Neutrophil (primary cell): ENCODE measurements around the gene OXA1L.
"Not testable (repeated sequence)": the region's sequence is repeated elsewhere in the genome, so short reads cannot be mapped to it uniquely, and the experiment has no call there.

Experiments used
- H3K27ac ChIP-seq: fragments of 200-600 bp; sonication (generic); 2 replicates; pipeline ENCODE4 v1.5.1; 2016; ENCODE audit warnings: mild to moderate bottlenecking, moderate library complexity
- H3K27me3 ChIP-seq: fragments of 200-600 bp; sonication (generic); 2 replicates; pipeline ENCODE4 v1.6.0; 2016; ENCODE audit warnings: mild to moderate bottlenecking
- H3K36me3 ChIP-seq: fragments of 200-600 bp; sonication (generic); 2 replicates; pipeline ENCODE4 v1.5.1; 2017
- H3K4me1 ChIP-seq, 2 experiments: fragments of 200-600 bp in 1 of 2; sonication (generic) in 1 of 2; 1 replicate in 1 of 2; 2 replicates in 1 of 2; pipeline versions ENCODE4 v1.5.1 to v1.6.1; 2013 to 2016; ENCODE audit warnings: low read depth in 1 of 2, low read length in 1 of 2, mild to moderate bottlenecking in 1 of 2, moderate library complexity in 1 of 2; ENCODE audit not compliant: control insufficient read depth in 1 of 2, insufficient read depth in 1 of 2
- H3K4me3 ChIP-seq, 2 experiments: fragments of 200-600 bp in 1 of 2; sonication (generic) in 1 of 2; 1 replicate in 1 of 2; 2 replicates in 1 of 2; pipeline ENCODE4 v1.5.1; 2013 to 2016; ENCODE audit warnings: low read depth in 1 of 2, low read length in 1 of 2, mild to moderate bottlenecking in 1 of 2, moderate library complexity in 1 of 2
- H3K9me3 ChIP-seq: fragments of 200-600 bp; sonication (generic); 2 replicates; pipeline ENCODE4 v1.5.1; 2016
- TF ChIP-seq, protein P1 (sequence below): fragments of 200-600 bp; sonication (generic); IDR thresholded peaks from 2 replicates; pipeline ENCODE4 v1.5.1; 2016; ENCODE audit warnings: antibody characterized with exemption

Gene OXA1L

DNA sequence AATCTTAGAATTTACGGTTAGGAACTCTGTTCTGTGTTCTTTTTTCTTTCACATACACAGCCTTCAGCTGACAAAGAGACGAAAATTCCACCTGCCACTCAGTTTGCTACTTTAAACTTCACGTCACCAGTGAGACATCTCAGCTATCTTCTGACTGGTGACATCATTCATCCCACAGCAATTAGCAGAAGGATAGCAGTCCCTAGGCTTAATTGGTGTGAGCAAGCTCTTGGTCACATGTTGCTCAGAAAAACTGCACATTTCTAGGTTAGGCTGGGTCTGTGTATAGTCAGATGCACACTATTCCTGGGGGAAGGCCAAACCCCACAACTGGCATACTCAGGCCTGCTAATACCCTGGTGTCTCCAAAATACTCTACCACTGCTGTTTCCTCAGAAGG is 24.8 kb downstream of the OXA1L start:
- H3K4me1 ChIP-seq = peaks cover 10 to 31% of the 10 kb centered on the region in 2 experiments
- TF ChIP-seq, protein P1, sequence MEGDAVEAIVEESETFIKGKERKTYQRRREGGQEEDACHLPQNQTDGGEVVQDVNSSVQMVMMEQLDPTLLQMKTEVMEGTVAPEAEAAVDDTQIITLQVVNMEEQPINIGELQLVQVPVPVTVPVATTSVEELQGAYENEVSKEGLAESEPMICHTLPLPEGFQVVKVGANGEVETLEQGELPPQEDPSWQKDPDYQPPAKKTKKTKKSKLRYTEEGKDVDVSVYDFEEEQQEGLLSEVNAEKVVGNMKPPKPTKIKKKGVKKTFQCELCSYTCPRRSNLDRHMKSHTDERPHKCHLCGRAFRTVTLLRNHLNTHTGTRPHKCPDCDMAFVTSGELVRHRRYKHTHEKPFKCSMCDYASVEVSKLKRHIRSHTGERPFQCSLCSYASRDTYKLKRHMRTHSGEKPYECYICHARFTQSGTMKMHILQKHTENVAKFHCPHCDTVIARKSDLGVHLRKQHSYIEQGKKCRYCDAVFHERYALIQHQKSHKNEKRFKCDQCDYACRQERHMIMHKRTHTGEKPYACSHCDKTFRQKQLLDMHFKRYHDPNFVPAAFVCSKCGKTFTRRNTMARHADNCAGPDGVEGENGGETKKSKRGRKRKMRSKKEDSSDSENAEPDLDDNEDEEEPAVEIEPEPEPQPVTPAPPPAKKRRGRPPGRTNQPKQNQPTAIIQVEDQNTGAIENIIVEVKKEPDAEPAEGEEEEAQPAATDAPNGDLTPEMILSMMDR = no peak

DNA sequence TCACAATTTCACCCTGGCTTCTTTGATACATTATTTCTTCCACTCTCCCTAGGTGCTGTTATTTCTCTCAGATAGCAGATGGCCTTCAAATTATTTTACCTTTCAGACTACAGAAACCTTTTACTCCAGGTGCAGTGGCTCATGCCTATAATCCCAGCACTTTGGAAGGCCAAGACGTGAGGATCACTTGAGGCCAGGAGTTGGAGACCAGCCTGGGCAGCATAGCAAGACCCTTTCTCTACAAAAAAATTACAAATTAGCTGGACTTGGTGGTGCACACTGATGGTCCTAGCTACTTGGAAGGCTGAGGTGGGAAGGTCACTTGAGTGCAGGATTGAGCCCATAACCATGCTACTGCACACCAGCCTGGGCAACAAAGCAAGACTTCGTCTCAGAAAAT is 25.7 kb downstream of the OXA1L start:
- no peaks in the 10 kb centered on the region for H3K9me3 ChIP-seq
- H3K36me3 ChIP-seq = no peaks in the 10 kb centered on the region
- TF ChIP-seq, protein P1 = no peak
- H3K4me1 ChIP-seq = peaks cover 19 to 39% of the 10 kb centered on the region in 2 experiments
- no peak overlapping the region for H3K4me3 ChIP-seq
- no peak overlapping the region for H3K27ac ChIP-seq
- H3K27me3 ChIP-seq = no peaks in the 10 kb centered on the region

More for the DNA sequence above, 24.8 kb downstream of the OXA1L start:
- no peaks in the 10 kb centered on the region for H3K27me3 ChIP-seq
- no peaks in the 10 kb centered on the region for H3K36me3 ChIP-seq
- H3K4me3 ChIP-seq = no peak overlapping the region
- no peaks in the 10 kb centered on the region for H3K9me3 ChIP-seq
- H3K27ac ChIP-seq = peak overlapping the region; percentile 23

DNA sequence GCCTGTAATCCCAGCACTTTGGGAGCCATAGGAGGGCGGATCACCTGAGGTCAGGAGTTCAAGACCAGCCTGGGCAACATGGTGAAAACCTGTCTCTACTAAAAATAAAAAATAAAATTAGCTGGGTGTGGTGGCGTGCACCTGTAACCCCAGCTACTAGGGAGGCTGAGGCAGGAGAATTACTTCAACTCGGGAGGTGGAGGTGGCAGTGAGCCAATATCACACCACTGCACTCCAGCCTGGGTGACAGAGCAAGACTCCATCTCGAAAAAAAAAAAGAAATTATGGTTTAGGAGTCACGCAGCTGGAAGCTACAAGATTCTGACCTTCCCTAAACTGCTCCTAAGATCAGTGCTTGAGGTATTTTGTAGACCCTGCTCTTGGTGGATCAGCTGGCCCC is 27.1 kb downstream of the OXA1L start:
- not testable (repeated sequence) for H3K27me3 ChIP-seq, H3K36me3 ChIP-seq, H3K4me3 ChIP-seq, H3K9me3 ChIP-seq, H3K27ac ChIP-seq
- peaks cover 33 to 53% of the 10 kb centered on the region in 2 experiments for H3K4me1 ChIP-seq

DNA sequence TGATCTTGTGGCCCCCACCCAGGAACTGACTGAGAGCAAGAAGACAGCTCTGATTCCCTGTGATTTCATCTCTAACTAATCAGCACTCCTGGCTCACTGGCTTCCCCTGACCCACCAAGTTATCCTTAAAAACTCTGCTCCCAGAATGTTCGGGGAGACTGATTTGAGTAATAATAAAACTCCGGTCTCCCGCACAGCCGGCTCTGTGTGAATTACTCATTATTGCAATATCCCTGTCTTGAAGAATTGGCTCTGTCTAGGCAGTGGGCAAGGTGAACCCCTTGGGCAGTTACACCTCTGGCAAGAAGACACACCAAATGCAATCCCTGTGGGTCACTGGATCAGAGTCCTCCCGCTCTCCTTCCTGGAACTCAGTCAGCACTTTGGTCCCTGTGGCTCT is 27.5 kb downstream of the OXA1L start:
- H3K27ac ChIP-seq = no peak overlapping the region
- H3K27me3 ChIP-seq = no peaks in the 10 kb centered on the region
- H3K4me1 ChIP-seq = peaks cover 37 to 58% of the 10 kb centered on the region in 2 experiments
- TF ChIP-seq, protein P1 = no peak
- no peaks in the 10 kb centered on the region for H3K9me3 ChIP-seq
- H3K36me3 ChIP-seq = no peaks in the 10 kb centered on the region
- H3K4me3 ChIP-seq = no peak overlapping the region

DNA sequence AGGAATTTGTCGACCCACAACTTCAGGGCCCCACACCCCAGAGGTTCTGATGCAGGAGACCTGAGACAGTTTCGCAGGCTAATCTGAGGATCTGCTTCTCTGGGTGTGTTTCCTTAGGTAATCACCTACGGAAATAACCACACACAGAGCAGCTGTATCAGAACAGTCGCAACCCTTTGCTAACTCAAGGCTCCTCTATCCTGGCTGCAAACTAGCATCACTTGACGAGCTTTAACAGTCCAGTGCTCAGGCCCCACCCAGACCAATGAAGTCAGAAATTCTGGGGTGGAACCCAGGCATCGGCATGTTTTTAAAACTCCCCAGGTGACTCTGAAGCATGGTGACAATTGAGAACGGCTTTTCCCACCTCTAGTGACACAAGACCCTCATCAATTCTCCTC is 28.1 kb downstream of the OXA1L start:
- TF ChIP-seq, protein P1 = no peak
- H3K27me3 ChIP-seq = no peaks in the 10 kb centered on the region
- H3K27ac ChIP-seq = no peak overlapping the region
- no peak overlapping the region for H3K4me3 ChIP-seq
- no peaks in the 10 kb centered on the region for H3K9me3 ChIP-seq
- peaks cover 39 to 62% of the 10 kb centered on the region in 2 experiments for H3K4me1 ChIP-seq
- H3K36me3 ChIP-seq = no peaks in the 10 kb centered on the region

DNA sequence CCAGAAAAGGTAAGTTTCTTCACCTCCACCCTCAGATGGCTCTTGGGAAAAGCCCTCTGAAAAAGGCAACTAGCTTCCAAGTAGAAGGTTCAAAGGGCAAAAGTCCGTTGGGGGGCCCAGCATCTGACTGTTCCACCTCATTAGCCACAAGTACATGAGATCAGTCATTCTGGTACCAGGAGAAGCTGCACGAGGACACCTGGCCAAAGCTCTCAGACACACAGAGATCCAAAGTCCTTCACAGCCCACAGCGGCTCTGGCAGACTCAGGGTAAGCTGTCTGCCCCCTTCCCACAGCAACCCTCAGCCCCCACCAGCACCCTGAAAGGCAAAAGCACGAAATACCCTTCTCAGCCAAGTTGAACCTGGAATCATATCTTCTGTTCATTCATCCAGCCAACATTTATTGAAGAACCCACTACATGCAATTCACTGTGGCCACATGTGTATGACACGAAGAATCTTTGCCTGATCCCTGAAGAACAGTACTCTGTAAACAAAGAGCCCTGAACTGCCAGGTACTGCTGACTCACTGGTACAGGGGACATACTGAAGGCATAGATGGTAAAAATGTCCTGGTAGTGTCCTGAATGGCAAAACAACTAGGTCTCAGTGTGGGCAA is 29.7 kb downstream of the OXA1L start:
- TF ChIP-seq, protein P1 = no peak
- Histone ChIP-seq H3K9me3 (no peaks in the 10 kb centered on the region), H3K4me3 (no peak overlapping the region), H3K27me3 (no peaks in the 10 kb centered on the region), H3K27ac (no peak overlapping the region), H3K4me1 (peaks cover 41 to 63% of the 10 kb centered on the region in 2 experiments), H3K36me3 (no peaks in the 10 kb centered on the region)
